Erythroblast (primary cell): ENCODE results near the gene IL16.
"Not testable (repeated sequence)": the region's sequence is repeated elsewhere in the genome, so short reads cannot be mapped to it uniquely, and the experiment has no call there.

Source experiments
- DNase-seq, 2 experiments: peaks; one replicate each; lab custom pipeline; 2025; lab: John Stamatoyannopoulos, UW
- GATA1 ChIP-seq: IDR thresholded peaks from 2 replicates; pipeline ENCODE4 v1.6.1; 2011; ENCODE audit warnings: low read depth, mild to moderate bottlenecking, control low read depth, low read length, moderate library complexity
- POLR2A ChIP-seq: IDR thresholded peaks from 2 replicates; pipeline ENCODE4 v1.6.1; 2011; ENCODE audit warnings: mild to moderate bottlenecking, low read length

The IL16 gene

GRCh38 chr15:81196576-81197254, at the start of gene IL16:
IL16 (plus strand) TSS chr15:81196879; CDS start chr15:81225400, 28,521 bp downstream.
- DNase-seq = no peak
- TF ChIP-seq POLR2A (no peak), GATA1 (no peak)

GRCh38 chr15:81151389-81151788, 45.3 kb upstream of the IL16 start:
- TF ChIP-seq GATA1 (no peak), POLR2A (no peak)
- no peak for DNase-seq

DNA sequence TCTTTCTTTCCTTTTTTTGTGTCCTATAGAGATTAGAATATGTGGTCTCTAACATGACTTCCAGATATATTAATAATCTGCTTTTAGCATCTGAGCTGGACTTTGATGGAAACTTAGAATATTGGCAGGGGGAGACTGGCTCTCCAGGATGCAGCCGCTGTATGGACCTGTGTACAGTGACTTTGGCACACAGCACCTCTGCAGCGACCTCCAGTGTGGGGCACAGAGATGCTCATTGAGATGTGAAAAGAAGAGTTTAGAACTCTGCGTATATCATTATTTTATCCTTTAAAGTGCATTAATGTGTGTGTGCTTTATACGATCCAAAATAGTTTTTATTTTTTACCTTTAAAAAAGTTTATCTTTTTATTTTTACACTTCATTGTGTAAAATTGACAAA, 44.3 kb upstream of the IL16 start:
- DNase-seq = no peak
- TF ChIP-seq GATA1 = no peak

DNA sequence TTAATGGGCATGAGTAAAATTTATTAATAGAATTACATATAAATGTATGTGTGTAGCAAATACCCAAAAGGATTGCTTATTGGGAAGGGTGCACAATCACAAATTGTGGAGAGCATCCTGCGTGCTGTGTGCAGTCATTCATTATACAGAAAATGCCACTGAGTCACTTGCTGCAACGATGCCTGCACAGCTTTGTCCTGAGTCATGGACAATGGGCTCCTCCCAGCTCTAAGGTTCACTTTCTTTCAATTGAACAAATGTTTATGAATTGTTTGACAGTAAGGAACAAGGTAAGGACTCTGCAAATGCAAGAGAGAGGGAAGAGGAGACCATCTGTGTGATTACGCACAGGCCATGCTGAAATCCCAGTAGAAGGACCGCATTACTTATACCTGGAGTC, 43.9 kb upstream of the IL16 start:
- no peak for DNase-seq
- no peak for TF ChIP-seq POLR2A
- no peak for TF ChIP-seq GATA1

- no peak for TF ChIP-seq GATA1
- no peak for TF ChIP-seq POLR2A
- peak; percentile 50 to 58 for DNase-seq
Measured at GRCh38 chr15:81155375-81156218, 41.1 kb upstream of the IL16 start.

GRCh38 chr15:81156324-81156723, 40.4 kb upstream of the IL16 start:
- no peak for DNase-seq
- no peak for TF ChIP-seq GATA1
- no peak for TF ChIP-seq POLR2A

DNA sequence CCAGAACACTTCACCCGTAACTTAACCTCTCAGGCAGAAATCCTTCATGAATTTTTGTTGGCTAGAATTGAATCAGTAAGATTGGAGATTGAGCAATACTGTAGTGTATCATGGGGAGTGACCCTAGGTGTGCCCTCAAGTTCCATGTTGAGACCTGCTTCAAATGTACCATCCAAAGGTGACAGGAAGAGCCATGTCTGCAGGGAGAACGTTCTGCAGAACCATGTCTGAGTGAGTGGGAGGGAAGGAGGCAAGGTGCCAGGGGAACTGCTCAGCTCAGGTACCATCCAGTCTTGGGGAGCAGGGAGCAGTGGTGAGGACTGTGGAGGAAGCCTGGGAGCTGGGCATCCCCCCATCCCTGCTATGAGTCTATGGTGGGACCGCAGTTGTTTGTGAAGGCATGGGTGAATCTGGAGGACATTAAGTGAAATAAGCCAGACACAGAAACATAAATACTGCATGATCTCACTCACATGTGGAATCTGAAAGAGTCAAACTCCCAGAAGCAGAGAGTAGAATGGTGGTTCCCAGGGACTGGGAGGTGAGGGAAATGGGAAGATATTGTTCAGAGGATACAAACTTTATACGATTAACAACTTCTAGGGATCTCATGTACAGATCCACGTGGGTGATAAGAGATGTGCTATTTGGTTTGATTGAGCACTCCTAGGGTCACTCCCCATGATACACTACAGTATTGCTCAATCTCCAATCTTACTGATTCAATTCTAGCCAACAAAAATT, 39.3 kb upstream of the IL16 start:
- DNase-seq = no peak
- no peak for TF ChIP-seq GATA1
- no peak for TF ChIP-seq POLR2A

DNA sequence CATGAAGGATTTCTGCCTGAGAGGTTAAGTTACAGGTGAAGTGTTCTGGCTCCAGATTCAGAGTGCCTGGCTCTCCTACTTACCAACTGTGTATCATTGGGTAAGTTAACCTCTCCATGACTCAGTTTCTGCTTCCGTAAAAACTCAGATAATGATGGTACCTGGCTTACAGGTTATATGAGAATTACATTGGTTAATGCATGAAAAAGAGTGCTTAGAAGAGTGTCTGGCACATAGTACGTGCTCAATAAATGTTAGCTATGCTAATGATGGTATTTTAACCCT, 38.8 kb upstream of the IL16 start:
- TF ChIP-seq GATA1 (no peak), POLR2A (no peak)
- no peak for DNase-seq

GRCh38 chr15:81158561-81158960, 38.1 kb upstream of the IL16 start:
- DNase-seq = not testable (repeated sequence)

DNA sequence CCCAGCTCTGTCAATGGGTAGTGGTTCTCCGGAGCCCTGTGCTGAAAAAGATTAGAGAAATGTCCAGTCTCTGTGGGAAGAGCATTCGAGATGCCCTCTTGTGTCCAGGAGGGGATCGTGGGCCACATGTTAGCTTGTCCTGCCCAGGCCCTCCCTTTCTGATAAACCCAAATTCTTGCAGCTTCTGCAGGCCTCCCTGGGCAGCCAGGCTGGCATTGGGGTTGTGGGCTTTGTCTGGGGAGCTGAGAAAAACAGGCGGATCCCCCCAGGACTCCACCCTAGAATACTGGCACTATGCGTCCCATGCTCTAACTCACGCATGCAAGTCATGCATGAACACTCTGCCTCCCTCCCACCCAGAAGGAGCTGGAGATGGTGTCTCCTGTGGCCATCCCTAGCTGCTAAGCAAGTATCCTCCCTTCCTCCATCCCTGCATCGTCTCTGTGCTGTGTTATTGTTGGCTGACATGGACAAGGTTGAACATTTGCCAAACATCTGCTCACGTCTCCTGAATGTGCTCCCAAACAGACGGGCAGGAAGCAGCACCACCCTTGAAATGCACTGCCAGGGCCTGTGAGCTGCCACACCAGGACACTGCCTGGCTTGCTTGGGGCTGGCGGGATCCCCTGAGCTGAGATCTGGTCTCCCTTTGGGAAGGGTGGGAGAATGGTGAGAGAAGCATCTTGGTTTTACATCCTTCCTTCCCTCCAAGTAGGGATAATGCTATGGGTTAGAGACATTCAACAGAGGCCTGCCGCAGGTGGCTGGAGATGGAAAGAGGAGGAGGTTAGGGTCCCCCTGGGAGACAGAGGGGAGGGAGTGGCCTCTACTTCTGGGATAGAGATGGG, 36.1 kb upstream of the IL16 start:
- TF ChIP-seq POLR2A = no peak
- TF ChIP-seq GATA1 = no peak

GRCh38 chr15:81161160-81161673, 35.5 kb upstream of the IL16 start:
- DNase-seq = no peak
- TF ChIP-seq POLR2A (no peak), GATA1 (no peak)

More for the DNA sequence above, 36.1 kb upstream of the IL16 start:
- no peak for DNase-seq

DNA sequence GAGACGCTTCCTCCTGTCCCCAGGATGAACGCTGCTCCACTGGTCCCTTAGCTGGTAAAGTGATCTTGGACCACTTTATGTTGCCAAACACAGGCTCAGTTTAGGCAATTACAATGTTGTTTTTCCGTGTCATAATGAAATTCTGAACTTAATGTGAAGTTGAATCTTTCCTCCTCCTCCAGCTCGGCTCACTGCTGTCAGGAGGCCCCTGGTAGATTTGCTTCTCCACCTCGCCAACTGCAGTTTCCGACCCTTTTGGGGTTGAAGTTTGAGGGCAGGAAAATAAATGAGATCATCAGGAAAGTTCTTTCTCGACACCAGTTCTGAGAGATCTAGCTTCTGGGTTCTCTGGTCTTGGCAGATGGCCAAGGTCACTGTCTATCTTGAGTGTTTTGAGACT, 34.8 kb upstream of the IL16 start:
- DNase-seq = no peak
- TF ChIP-seq GATA1 = no peak
- no peak for TF ChIP-seq POLR2A
